Measurements from ENCODE around the gene C2orf49. TPM values are rescaled to one million over a fixed set of nuclear protein-coding genes. Genes with fewer than 3 reads are reported as not detected.
A peak's percentile ranks its signal among the peaks of the same experiment; 100 is the strongest.

Gene C2orf49
- total and polyA plus RNA-seq, 2 donors, result 11.1 to 17.0 TPM

GRCh38 chr2:105398336-105399206 is 61.2 kb downstream of the C2orf49 start, which contains the start of gene FHL2:
FHL2 (minus strand) TSS chr2:105399051; CDS start chr2:105386516, 12,535 bp downstream.
- peaks cover 6 to 9% of the 10 kb centered on the region in 2 donors for H3K36me3 ChIP-seq (ENCODE audit: control insufficient read depth in 2 of 2, insufficient read depth in 2 of 2, low read length in 1 of 2)
- peaks cover 11 to 24% of the 10 kb centered on the region in 2 donors for H3K4me1 ChIP-seq (ENCODE audit: control insufficient read depth in 2 of 2, insufficient read depth in 2 of 2, low read length in 2 of 2)
- H3K27ac ChIP-seq (ENCODE audit: low read depth in 1 of 2, low read length in 1 of 2), result peak within 1 kb of the TSS; percentile 69 to 80
- peak within 1 kb of the TSS; percentile 95 to 96 for H3K4me3 ChIP-seq (ENCODE audit: low read length in 2 of 2)
- peaks cover 0 to 5% of the 10 kb centered on the region in 2 donors for H3K9me3 ChIP-seq (ENCODE audit: control insufficient read depth in 2 of 2, insufficient read depth in 1 of 2, low read length in 1 of 2)
- 3% methylated on average over 74 of the region's 74 CpGs for WGBS
- DNase-seq (ENCODE audit: low read depth in 6 of 9, low spot score in 9 of 9), result peak; percentile 37 to 88 (median 70)
- H3K27me3 ChIP-seq (ENCODE audit: control insufficient read depth in 2 of 2, insufficient read depth in 1 of 2, low read length in 1 of 2), result peaks cover 0 to 8% of the 10 kb centered on the region in 2 donors

Other genes starting within 250 kb of the C2orf49 start
- gene GPR45, start 95.8 kb upstream of the C2orf49 start, total RNA-seq, result not detected
- 0.02 TPM for gene GPR45, start 95.8 kb upstream of the C2orf49 start, polyA plus RNA-seq
- gene TGFBRAP1, start 7.8 kb upstream of the C2orf49 start, total RNA-seq, result 7.3 TPM
- gene TGFBRAP1, start 7.8 kb upstream of the C2orf49 start, polyA plus RNA-seq, result 6.1 TPM
- gene FHL2, start 61.5 kb downstream of the C2orf49 start, total RNA-seq, result 14.2 TPM
- gene FHL2, start 61.5 kb downstream of the C2orf49 start, polyA plus RNA-seq, result 49.2 TPM